ENCODE results near the gene TFPI2. TPM values are rescaled to one million over a fixed set of nuclear protein-coding genes. Genes with fewer than 3 reads are reported as not detected.

The TFPI2 gene
- total and polyA plus RNA-seq, 10 donors = 0.92 to 6.3 (median 1.5) TPM

- Histone ChIP-seq H3K36me3 (no peaks in the 10 kb centered on the region), H3K4me3 (no peak overlapping the region), H3K9me3 (no peaks in the 10 kb centered on the region), H3K27me3 (replicated peaks in 1 of 7) (no peaks in the 10 kb centered on the region), H3K4me1 (no peaks in the 10 kb centered on the region), H3K27ac (no peak overlapping the region)
- DNase-seq = no peak
- intact Hi-C loops (cut with DNase I; ENCODE audit: low total_unique reads) = no loop called here
- 50 to 78% (median 61%) methylated on average over 1 of the region's 1 CpG for WGBS, 5 donors
- TF ChIP-seq POLR2AphosphoS5 (IDR thresholded peaks at IDR 0.05) (no peak), POLR2A (IDR thresholded peaks at IDR 0.05) (no peak), CTCF (IDR thresholded peaks at IDR 0.05 in 8 of 11, conservative IDR thresholded peaks at IDR 0.05 in 3 of 11) (no peak)
Measured at GRCh38 chr7:93843260-93843659, 47.3 kb downstream of the TFPI2 start.

DNA sequence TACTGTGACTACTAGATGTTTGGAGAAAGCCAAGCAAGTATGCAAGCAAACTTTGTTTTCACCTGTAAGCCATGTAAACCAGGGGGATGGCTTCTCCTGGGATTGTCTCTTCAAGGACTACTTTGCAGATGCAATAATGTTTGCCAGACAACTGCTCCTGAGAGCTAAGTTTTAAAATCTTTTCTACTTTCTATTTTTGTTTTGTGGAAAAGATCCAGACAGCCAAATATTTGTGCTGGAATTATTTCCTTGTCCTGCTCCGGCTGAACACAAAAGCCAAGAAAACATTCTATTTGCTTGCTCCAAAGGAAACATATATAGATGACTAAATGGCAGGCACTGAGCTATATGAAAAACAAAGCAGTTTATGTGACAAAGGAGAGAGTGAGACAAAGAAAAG lies 51.6 kb downstream of the TFPI2 start:
- H3K4me1 ChIP-seq = no peaks in the 10 kb centered on the region
- H3K9me3 ChIP-seq = no peaks in the 10 kb centered on the region
- H3K27ac ChIP-seq = no peak overlapping the region
- DNase-seq = no peak
- intact Hi-C loops (cut with DNase I; ENCODE audit: low total_unique reads) = no loop called here
- 68 to 80% (median 75%) methylated on average over 1 of the region's 1 CpG for WGBS, 5 donors
- H3K27me3 ChIP-seq (replicated peaks in 1 of 7) = no peaks in the 10 kb centered on the region
- H3K4me3 ChIP-seq = no peak overlapping the region
- H3K36me3 ChIP-seq = no peaks in the 10 kb centered on the region
- TF ChIP-seq POLR2A (IDR thresholded peaks at IDR 0.05) (no peak), POLR2AphosphoS5 (IDR thresholded peaks at IDR 0.05) (no peak), CTCF (IDR thresholded peaks at IDR 0.05 in 8 of 11, conservative IDR thresholded peaks at IDR 0.05 in 3 of 11) (no peak)

DNA sequence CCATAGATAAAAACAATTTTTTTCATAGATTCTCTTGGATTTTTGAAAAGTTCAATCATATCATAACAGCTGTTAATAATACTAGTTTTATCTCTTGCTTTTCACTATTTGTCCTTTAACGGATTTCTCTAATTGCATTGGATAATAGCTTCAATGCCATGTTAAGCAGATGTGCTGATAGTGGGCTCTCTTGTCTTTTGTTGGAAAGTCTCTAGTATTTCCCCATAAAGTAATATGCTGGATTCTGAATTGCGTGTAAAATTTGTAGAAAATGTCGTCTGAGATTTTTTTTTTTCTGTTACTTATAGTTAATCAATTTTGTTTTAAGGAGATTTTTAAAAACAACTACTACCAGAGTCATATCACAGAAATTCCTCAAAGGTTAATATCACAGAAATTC lies 53.3 kb downstream of the TFPI2 start:
- DNase-seq = no peak
- no peaks in the 10 kb centered on the region for H3K4me1 ChIP-seq
- H3K4me3 ChIP-seq = no peak overlapping the region
- WGBS, 5 donors = 88 to 94% (median 91%) methylated on average over 3 of the region's 3 CpGs
- H3K36me3 ChIP-seq = no peaks in the 10 kb centered on the region
- no peaks in the 10 kb centered on the region for H3K9me3 ChIP-seq
- no peak overlapping the region for H3K27ac ChIP-seq
- H3K27me3 ChIP-seq (replicated peaks in 1 of 7) = no peaks in the 10 kb centered on the region
- no peak for TF ChIP-seq POLR2A (IDR thresholded peaks at IDR 0.05)
- TF ChIP-seq CTCF (IDR thresholded peaks at IDR 0.05 in 8 of 11, conservative IDR thresholded peaks at IDR 0.05 in 3 of 11) = no peak
- TF ChIP-seq POLR2AphosphoS5 (IDR thresholded peaks at IDR 0.05) = no peak
- intact Hi-C loops (cut with DNase I; ENCODE audit: low total_unique reads) = no loop called here

DNA sequence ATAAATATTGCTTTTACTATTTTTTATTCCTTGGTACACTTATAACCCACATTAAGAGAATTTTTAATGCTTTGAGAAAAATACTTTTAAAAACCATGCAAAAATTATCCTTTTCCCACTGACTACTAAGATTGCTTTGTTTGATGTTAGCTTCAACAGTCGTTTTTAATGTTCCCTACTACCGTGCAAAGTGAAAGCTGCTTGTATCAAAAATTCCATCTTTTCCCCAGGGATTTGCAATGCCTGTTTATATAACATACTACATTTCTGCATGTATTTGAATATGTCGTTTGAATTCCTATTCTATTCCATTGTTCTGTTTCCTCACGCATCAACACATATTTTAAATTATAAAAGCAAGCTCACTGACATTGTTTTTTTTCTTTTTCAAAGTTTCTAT lies 54.4 kb downstream of the TFPI2 start:
- Histone ChIP-seq H3K4me3 (no peak overlapping the region), H3K4me1 (no peaks in the 10 kb centered on the region), H3K9me3 (no peaks in the 10 kb centered on the region), H3K27ac (no peak overlapping the region), H3K36me3 (no peaks in the 10 kb centered on the region), H3K27me3 (replicated peaks in 1 of 7) (no peaks in the 10 kb centered on the region)
- WGBS, 5 donors = 56 to 76% (median 63%) methylated on average over 4 of the region's 4 CpGs
- DNase-seq = no peak
- intact Hi-C loops (cut with DNase I; ENCODE audit: low total_unique reads) = no loop called here
- TF ChIP-seq POLR2A (IDR thresholded peaks at IDR 0.05) (no peak), CTCF (IDR thresholded peaks at IDR 0.05 in 8 of 11, conservative IDR thresholded peaks at IDR 0.05 in 3 of 11) (no peak), POLR2AphosphoS5 (IDR thresholded peaks at IDR 0.05) (no peak)

Data from spleen (tissue), 11 donors.